GM23338 (cell line): ENCODE measurements around the gene PALM. TPM values are rescaled to one million over a fixed set of nuclear protein-coding genes. Genes with fewer than 3 reads are reported as not detected.

Source experiments
- ATAC-seq: fragments of 200-7000 bp; cut with Tn5 transposase; 3 replicates; pipeline ENCODE4 v1.9.1; 2020
- DNase-seq: peaks from one replicate; pipeline ENCODE4 v3.0.0-alpha.2; 2015; ENCODE audit warnings: low spot score
- H2AFZ ChIP-seq: fragments of 200-600 bp; sonication (generic); 2 replicates; pipeline ENCODE4 v1.8.0; 2016; ENCODE audit warnings: antibody characterized with exemption, mild to moderate bottlenecking, moderate library complexity
- H3F3A ChIP-seq: fragments of 200-600 bp; sonication (generic); replicated peaks from 2 replicates; pipeline ENCODE4 v1.8.0; 2017; ENCODE audit warnings: antibody characterized with exemption, mixed run types, low read depth
- H3K27ac ChIP-seq: fragments of 200-600 bp; sonication (generic); 2 replicates; pipeline ENCODE4 v1.6.1; 2016; ENCODE audit warnings: low read depth
- H3K27me3 ChIP-seq: fragments of 200-600 bp; sonication (generic); 2 replicates; pipeline ENCODE4 v1.8.0; 2016; ENCODE audit warnings: mild to moderate bottlenecking, mixed run types, moderate library complexity; ENCODE audit not compliant: insufficient read depth
- H3K36me3 ChIP-seq: fragments of 200-600 bp; sonication (generic); 2 replicates; pipeline ENCODE4 v1.8.0; 2016; ENCODE audit warnings: mild to moderate bottlenecking; ENCODE audit not compliant: insufficient read depth
- H3K4me1 ChIP-seq: fragments of 200-600 bp; sonication (generic); 2 replicates; pipeline ENCODE4 v1.8.0; 2016; ENCODE audit warnings: mild to moderate bottlenecking, moderate library complexity; ENCODE audit not compliant: insufficient read depth
- H3K4me2 ChIP-seq: fragments of 200-600 bp; sonication (generic); 2 replicates; pipeline ENCODE4 v1.7.1; 2017; ENCODE audit warnings: mixed run types
- H3K4me3 ChIP-seq: fragments of 200-600 bp; sonication (generic); 2 replicates; pipeline ENCODE4 v1.6.1; 2016; ENCODE audit warnings: mixed run types
- H3K79me2 ChIP-seq: fragments of 200-600 bp; sonication (generic); replicated peaks from 2 replicates; pipeline ENCODE4 v1.8.0; 2017; ENCODE audit warnings: mild to moderate bottlenecking; ENCODE audit not compliant: insufficient read depth
- H3K9me2 ChIP-seq: fragments of 200-600 bp; sonication (generic); 2 replicates; pipeline ENCODE4 v1.8.0; 2017; ENCODE audit not compliant: insufficient read depth
- H4K20me1 ChIP-seq: fragments of 200-600 bp; sonication (generic); replicated peaks from 2 replicates; pipeline ENCODE4 v1.8.0; 2017; ENCODE audit warnings: mild to moderate bottlenecking; ENCODE audit not compliant: insufficient read depth
- H3K27ac Mint-ChIP-seq: 2 replicates; pipeline ENCODE4 v1.8.0; 2020; ENCODE audit warnings: inconsistent platforms, mild to moderate bottlenecking, moderate library complexity, mixed read lengths
- H3K27me3 Mint-ChIP-seq: 3 replicates; pipeline ENCODE4 v1.8.0; 2022; ENCODE audit warnings: low read depth, mild to moderate bottlenecking, moderate library complexity, mixed read lengths, inconsistent platforms; ENCODE audit not compliant: insufficient read depth, poor library complexity
- H3K36me3 Mint-ChIP-seq: 3 replicates; pipeline ENCODE4 v1.8.0; 2021; ENCODE audit warnings: low read depth, mild to moderate bottlenecking, inconsistent platforms, moderate library complexity, mixed read lengths
- H3K4me1 Mint-ChIP-seq: 3 replicates; pipeline ENCODE4 v1.8.0; 2020; ENCODE audit warnings: mild to moderate bottlenecking, inconsistent platforms, mixed read lengths
- H3K4me3 Mint-ChIP-seq: 3 replicates; pipeline ENCODE4 v1.8.0; 2021; ENCODE audit warnings: moderate library complexity, mild to moderate bottlenecking, inconsistent platforms, mixed read lengths
- H3K9me3 Mint-ChIP-seq: 3 replicates; pipeline ENCODE4 v1.8.0; 2020; ENCODE audit warnings: moderate library complexity, mild to moderate bottlenecking, inconsistent platforms, mixed read lengths
- CREB1 ChIP-seq: fragments of 250-450 bp; sonication (Bioruptor Pico); IDR thresholded peaks from 2 replicates; pipeline ENCODE4 v1.5.0; 2020; ENCODE audit warnings: low read depth, mild to moderate bottlenecking, moderate library complexity
- EZH2 ChIP-seq: fragments of 200-600 bp; sonication (generic); IDR thresholded peaks from one replicate; pipeline ENCODE4 v1.8.0; 2017; ENCODE audit warnings: antibody characterized with exemption, mild to moderate bottlenecking, low read depth; ENCODE audit not compliant: unreplicated experiment
- STAT1 ChIP-seq: IDR thresholded peaks from one replicate; pipeline ENCODE4 v1.6.1; 2016; ENCODE audit warnings: antibody characterized with exemption; ENCODE audit not compliant: unreplicated experiment
- ZNF114 ChIP-seq: fragments of 250-450 bp; sonication (Bioruptor Pico); IDR thresholded peaks from 2 replicates; pipeline ENCODE4 v1.5.0; 2020; ENCODE audit warnings: mild to moderate bottlenecking, moderate library complexity
- ZNF331 ChIP-seq: fragments of 250-450 bp; sonication (Bioruptor Pico); IDR thresholded peaks from 2 replicates; pipeline ENCODE4 v1.5.0; 2020; ENCODE audit warnings: low read depth, mild to moderate bottlenecking, moderate library complexity
- polyA plus RNA-seq: library from polyadenylated mRNA; unstranded; fragments of >200 nt; fragmentation: Nextera tagmentation; extraction: Ambion mirVana; gene quantifications from 2 replicates; pipeline ENCODE4 v1.2.1, GENCODE V29; 2016
- total RNA-seq: library from RNA; depleted of rRNA; stranded (reverse); fragments of >200 nt; shearing (Covaris generic); gene quantifications from 2 replicates; pipeline ENCODE4 v1.2.3, GENCODE V29; 2014
- TF ChIP-seq, protein P1 (sequence below): IDR thresholded peaks from one replicate; pipeline ENCODE4 v1.6.1; 2018; ENCODE audit warnings: antibody characterized with exemption; ENCODE audit not compliant: unreplicated experiment
- TF ChIP-seq, protein P2 (sequence below), 2 experiments: fragments of 200-600 bp in 1 of 2; sonication (generic) in 1 of 2; conservative IDR thresholded peaks; 2 replicates each; pipeline versions ENCODE4 v1.5.1 to v1.6.1; 2016 to 2017; ENCODE audit warnings: antibody characterized with exemption in 2 of 2, low read depth in 2 of 2, mild to moderate bottlenecking in 2 of 2, moderate library complexity in 1 of 2

Gene PALM
- total and polyA plus RNA-seq, 2 experiments from 2014 or later = 3.8 to 26.1 TPM

DNA sequence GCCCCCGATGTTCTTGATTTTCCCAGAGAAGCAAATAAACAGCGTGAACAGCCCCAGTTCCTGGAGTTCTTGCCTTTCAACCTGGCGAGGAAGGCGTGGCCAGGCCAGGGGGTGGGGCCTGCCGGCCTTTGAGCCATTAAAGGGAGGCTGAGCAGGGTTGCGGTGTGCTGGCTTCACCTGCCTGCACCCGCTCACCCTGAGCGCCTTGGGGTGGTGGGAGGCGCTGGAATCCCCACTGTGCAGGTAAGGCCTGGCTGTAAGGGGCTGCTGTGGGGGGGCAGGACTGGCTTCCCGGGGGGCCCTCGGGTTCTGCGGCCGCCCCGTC is 39.5 kb downstream of the PALM start (continued):
- TF ChIP-seq, protein P1, sequence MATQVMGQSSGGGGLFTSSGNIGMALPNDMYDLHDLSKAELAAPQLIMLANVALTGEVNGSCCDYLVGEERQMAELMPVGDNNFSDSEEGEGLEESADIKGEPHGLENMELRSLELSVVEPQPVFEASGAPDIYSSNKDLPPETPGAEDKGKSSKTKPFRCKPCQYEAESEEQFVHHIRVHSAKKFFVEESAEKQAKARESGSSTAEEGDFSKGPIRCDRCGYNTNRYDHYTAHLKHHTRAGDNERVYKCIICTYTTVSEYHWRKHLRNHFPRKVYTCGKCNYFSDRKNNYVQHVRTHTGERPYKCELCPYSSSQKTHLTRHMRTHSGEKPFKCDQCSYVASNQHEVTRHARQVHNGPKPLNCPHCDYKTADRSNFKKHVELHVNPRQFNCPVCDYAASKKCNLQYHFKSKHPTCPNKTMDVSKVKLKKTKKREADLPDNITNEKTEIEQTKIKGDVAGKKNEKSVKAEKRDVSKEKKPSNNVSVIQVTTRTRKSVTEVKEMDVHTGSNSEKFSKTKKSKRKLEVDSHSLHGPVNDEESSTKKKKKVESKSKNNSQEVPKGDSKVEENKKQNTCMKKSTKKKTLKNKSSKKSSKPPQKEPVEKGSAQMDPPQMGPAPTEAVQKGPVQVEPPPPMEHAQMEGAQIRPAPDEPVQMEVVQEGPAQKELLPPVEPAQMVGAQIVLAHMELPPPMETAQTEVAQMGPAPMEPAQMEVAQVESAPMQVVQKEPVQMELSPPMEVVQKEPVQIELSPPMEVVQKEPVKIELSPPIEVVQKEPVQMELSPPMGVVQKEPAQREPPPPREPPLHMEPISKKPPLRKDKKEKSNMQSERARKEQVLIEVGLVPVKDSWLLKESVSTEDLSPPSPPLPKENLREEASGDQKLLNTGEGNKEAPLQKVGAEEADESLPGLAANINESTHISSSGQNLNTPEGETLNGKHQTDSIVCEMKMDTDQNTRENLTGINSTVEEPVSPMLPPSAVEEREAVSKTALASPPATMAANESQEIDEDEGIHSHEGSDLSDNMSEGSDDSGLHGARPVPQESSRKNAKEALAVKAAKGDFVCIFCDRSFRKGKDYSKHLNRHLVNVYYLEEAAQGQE = no peak

DNA sequence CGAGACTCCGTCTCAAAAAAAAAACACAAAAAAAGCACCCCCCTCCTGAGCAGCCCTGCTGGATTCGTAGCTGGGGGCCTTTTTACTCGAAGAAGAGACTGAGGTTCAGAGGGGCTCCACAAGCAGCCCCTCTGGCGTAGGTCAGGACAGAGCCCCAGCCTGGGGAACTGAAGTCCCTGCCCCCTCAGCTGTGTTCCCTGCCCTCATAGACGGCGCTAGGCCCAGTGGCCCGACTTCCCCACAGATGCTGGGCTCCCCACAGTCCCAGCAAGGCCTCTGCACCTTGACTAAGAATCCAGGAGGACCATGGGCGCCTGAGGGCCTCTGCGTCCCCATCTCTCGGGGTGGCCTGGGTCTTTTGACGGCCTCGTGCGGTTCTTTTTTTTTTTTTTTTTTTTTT is 41.1 kb downstream of the PALM start:
- no peaks in the 10 kb centered on the region for H3K36me3 ChIP-seq
- no peak overlapping the region for H3K4me3 Mint-ChIP-seq
- DNase-seq (no peak), ATAC-seq (no peak)
- no peaks in the 10 kb centered on the region for H3K4me1 Mint-ChIP-seq
- no peaks in the 10 kb centered on the region for H4K20me1 ChIP-seq
- H3K4me3 ChIP-seq = no peak overlapping the region
- H3K27me3 Mint-ChIP-seq = peaks cover 8% of the 10 kb centered on the region
- no peak overlapping the region for H3K4me2 ChIP-seq
- peaks cover 10% of the 10 kb centered on the region; the same call in 2 of the 3 replicates for H3K9me3 Mint-ChIP-seq
- no peaks in the 10 kb centered on the region for H3K9me2 ChIP-seq
- no peak overlapping the region for H3K27ac ChIP-seq
- 0 out of 2 replicates have a peak, but pooled peaks cover 7% of the 10 kb centered on the region for H3F3A ChIP-seq
- H3K79me2 ChIP-seq = no peaks in the 10 kb centered on the region
- no peaks in the 10 kb centered on the region for H3K4me1 ChIP-seq
- no peak for TF ChIP-seq CREB1
- H3K36me3 Mint-ChIP-seq = no peaks in the 10 kb centered on the region; the same call in 1 of the 3 replicates
- no peak overlapping the region for H2AFZ ChIP-seq
- no peak overlapping the region for H3K27ac Mint-ChIP-seq
- no peaks in the 10 kb centered on the region for H3K27me3 ChIP-seq

DNA sequence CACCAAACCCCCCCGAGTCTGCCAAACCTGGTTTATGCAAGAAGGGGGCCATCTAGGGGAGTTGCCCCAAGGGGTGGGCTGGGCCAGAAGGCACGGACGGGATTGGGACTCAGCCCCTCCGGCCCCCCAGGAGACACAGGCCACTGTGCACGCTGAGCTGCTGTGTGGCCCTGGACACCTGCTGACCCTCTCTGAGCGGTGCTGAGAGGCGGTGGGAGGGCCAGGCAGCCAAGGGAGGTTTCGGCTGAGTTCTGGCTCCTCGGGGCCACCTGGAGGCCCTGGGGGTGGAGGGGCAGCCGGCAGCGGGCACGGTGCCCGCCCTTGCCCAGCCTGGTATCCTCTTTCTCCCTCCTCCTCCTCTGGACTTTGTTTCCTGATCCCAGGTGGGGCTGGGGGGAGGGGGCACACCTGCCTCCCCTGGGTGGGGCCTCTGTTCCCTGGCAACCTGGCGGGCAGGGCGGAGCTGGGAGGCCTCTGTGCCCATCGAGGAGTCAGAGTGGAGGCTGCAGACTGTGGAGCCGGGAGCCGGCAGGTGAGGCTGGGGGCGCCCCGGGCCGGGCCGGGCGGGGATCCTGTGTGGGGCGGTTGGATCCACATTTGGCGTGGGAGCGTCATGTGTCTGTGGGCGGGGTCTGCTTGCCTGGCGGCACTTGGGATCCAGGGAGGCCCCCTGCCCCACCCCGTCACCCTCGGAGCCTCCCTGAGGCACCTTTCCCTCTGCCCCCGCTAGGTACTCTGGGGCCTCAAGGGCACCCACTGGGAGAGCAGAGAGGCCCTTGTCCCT is 42.1 kb downstream of the PALM start, which contains the start of gene MISP:
MISP (plus strand) TSS at position 473 of the 784 bp plus-strand sequence. CDS start 5,835 bp downstream, outside the sequence.
- Histone ChIP-seq H2AFZ (peak within 1 kb of the TSS; percentile 52; the same call in 1 of the 2 replicates), H3K4me3 (no peak within 1 kb of the TSS), H3K9me2 (no peaks in the 10 kb centered on the region), H3K79me2 (no peaks in the 10 kb centered on the region), H3K27me3 (no peaks in the 10 kb centered on the region), H3K36me3 (no peaks in the 10 kb centered on the region), H3K27ac (no peak within 1 kb of the TSS), H3F3A (0 out of 2 replicates have a peak, but pooled peaks cover 7% of the 10 kb centered on the region), H3K4me2 (no peak within 1 kb of the TSS; the same call in 1 of the 2 replicates), H4K20me1 (no peaks in the 10 kb centered on the region), H3K4me1 (no peaks in the 10 kb centered on the region)
- ATAC-seq (peak; percentile 38), DNase-seq (no peak)
- H3K4me1 Mint-ChIP-seq = no peaks in the 10 kb centered on the region
- H3K36me3 Mint-ChIP-seq = no peaks in the 10 kb centered on the region; the same call in 1 of the 3 replicates
- peaks cover 5% of the 10 kb centered on the region for H3K27me3 Mint-ChIP-seq
- H3K4me3 Mint-ChIP-seq = no peak within 1 kb of the TSS
- peaks cover 8% of the 10 kb centered on the region for H3K9me3 Mint-ChIP-seq
- H3K27ac Mint-ChIP-seq = no peak within 1 kb of the TSS
- TF ChIP-seq CREB1 = no peak
- TF ChIP-seq ZNF331 (CRISPR knock-in tag) = no peak
- TF ChIP-seq, protein P1 = no peak
- TF ChIP-seq ZNF114 (CRISPR knock-in tag) = no peak
- TF ChIP-seq EZH2 = no peak
- no peak for TF ChIP-seq STAT1
- TF ChIP-seq, protein P2, sequence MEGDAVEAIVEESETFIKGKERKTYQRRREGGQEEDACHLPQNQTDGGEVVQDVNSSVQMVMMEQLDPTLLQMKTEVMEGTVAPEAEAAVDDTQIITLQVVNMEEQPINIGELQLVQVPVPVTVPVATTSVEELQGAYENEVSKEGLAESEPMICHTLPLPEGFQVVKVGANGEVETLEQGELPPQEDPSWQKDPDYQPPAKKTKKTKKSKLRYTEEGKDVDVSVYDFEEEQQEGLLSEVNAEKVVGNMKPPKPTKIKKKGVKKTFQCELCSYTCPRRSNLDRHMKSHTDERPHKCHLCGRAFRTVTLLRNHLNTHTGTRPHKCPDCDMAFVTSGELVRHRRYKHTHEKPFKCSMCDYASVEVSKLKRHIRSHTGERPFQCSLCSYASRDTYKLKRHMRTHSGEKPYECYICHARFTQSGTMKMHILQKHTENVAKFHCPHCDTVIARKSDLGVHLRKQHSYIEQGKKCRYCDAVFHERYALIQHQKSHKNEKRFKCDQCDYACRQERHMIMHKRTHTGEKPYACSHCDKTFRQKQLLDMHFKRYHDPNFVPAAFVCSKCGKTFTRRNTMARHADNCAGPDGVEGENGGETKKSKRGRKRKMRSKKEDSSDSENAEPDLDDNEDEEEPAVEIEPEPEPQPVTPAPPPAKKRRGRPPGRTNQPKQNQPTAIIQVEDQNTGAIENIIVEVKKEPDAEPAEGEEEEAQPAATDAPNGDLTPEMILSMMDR (conservative IDR thresholded peaks at IDR 0.05; ENCODE audit: low read depth in 2 of 2) = no peak
